Measurements from ENCODE around the gene ZNRF3.
A peak's percentile ranks its signal among the peaks of the same experiment; 100 is the strongest.

The ZNRF3 gene

DNA sequence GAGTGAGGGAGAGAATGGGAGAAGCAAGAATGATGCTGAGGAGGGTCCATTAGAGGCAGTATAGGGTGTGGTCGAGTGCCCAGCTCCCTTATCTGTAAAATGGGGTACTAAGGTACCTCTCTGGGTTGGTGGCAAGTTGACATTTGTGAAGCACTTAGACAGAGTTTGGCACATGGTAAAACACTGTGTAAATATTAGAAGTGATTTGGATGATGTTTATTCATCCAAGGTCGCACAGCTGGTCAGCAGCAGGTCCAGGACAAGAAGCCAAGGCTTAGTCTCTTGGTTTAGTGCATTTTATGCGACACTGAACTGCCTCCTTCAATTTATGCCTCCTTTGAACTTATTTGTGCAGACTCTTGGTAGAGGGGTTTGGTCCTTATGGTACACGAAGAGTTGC is 208.9 kb downstream of the ZNRF3 start:
- no peak for DNase-seq (ENCODE audit: low spot score)

DNA sequence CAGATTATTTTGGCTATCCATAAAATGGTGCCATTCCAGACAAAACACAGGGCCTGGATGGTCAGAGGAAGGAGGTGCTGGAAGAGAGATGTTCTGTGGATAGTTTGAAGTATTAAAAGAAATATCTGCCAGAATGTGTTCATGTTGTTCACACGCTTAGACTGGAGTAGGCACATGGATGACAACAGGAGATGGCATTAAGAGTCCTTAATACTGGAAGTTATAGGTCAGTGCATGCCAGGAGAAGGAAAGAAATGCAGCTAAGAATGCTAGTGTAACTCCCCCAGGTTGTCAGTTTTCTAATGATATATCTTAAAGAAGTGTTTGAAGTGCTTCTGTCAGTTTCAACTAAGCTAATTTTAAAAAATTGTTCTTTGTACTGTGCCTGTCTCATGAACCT is 209.7 kb downstream of the ZNRF3 start:
- DNase-seq (ENCODE audit: low spot score) = no peak

DNA sequence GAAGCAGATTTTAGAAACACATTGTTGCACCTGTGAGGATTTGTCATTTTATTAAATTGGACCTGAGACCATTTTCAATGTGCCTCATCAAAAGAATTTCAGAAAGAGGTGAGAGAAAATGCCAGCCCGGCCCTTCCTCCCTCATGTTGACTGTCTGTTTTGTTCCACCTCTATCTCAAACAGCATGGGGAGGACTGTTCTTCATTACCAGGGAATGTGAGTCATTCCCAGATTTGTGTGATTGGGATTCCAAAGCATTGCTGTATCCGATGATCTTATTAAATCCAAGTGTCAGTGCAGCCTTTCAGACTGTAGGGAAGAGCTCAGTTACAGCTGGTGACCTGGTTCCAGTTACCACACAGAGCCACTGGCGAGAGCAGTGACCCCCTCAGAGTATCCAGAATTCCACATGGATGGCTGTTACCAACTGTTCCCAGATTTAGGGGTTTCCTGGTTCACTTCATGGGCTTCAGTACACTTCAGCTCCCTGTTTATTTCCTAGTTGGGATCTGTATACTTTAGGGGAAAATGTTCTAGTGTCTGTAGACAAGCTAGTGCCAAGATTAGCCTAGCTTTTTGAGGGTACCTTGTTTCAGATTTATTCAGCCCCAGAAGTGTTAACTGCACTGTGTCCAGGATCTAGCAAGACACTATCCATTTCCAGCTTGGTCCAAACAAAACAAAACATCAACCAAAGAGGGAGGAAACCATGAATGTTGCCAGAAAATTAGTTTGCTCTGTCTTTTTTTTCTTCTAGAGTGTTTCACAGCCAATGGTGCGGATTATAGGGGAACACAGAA is 210.3 kb downstream of the ZNRF3 start:
- DNase-seq (ENCODE audit: low spot score) = peak; percentile 87

DNA sequence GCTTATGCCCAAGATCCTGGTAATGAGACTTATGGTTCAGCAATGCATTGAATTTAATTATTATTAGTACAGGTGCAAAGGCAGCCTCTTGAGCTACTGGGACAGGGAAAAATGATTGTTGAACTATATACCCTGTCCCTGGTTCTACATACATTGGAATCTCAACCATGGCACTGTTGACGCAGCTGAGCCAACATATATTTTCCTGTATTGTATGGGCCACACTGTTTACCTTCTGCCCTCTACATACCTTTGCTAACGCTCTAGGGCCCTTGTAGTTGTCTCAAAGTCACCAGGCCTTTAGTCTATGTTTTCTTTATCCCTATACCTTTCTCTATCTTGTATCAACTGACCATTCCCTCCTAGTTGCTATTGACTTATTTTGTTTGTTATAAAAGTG is 212.1 kb downstream of the ZNRF3 start:
- no peak for DNase-seq (ENCODE audit: low spot score)

DNA sequence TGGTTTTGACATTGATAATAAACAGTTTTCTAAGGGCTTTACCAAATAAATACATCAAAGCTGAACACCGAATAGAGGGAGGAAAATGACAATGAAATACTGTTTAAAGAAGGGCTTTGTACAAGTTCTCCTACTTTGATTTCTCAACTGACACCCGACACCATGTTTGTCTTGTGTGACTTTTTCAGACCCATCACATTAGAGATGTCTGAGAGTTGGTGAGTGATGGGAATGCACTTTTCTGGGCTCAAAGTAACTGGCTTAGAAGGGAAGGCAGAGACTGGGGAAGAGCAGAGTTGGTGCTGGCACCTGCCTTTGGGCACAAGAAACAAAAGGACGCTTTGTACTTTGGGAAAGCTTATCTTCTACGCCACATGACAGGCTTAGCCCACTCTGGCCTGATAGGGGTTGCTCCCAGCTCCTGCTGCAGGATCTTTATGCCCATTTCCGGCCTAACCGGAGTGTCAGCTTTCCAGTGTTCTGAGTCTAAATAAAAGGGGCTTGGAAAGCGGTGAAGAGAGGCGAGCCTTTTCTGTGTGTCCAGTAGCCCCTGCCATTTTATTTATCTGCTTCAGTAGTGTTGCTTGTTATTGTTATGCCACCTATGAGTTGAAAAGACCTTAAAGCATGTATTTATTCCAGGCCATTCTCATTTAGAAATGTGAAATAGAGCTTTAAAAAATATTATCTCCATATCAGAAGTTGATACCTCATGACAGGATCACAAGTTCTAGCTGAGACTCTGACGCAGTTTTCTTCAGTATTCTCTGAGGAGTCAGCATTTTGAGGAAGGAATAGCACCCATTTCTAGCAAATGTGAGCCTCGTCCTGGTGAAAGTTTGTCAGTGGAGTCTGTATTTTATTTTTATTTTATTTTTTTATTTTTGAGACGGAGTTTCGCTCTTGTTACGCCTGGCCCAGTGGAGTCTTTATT is 213.6 kb downstream of the ZNRF3 start:
- DNase-seq (ENCODE audit: low spot score) = no peak

DNA sequence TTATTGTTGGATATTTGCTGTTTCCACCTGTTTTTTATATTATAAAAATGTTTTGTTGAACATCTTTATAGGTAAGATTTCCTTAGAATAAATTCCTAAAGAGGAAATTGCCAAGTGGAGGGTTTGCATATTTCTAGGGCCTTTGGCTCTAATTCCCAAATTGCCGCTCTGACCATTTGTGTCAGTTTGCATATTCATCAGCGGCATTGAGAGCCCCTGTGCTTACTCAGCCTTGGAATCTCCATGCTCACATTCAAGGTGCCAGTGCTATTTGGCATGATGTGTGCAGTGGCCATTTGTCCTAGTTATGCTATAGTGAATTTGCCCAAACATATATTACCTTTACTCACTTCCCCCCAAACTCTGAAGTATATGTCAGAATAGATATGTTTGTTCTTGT is 214.9 kb downstream of the ZNRF3 start:
- DNase-seq (ENCODE audit: low spot score) = no peak

DNA sequence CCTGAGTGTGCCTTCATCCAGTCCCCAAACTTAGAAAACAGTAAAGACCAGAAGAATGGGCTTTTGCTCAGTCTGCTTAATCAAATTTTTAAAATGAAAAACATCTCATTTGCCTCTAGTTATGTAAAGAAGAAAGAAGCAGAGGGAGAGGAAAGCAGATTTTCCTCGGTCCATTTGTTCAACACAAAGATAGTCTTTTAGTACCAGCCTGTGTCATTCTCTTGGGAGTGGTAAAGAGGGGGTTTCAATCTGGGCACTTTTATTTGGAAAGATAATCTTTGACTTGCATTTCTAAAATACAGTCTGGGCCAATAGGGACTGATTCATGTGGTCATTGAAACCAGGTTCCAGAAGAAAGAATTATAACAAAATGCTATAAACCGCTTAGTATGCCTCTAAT is 218.9 kb downstream of the ZNRF3 start:
- no peak for DNase-seq (ENCODE audit: low spot score)

DNA sequence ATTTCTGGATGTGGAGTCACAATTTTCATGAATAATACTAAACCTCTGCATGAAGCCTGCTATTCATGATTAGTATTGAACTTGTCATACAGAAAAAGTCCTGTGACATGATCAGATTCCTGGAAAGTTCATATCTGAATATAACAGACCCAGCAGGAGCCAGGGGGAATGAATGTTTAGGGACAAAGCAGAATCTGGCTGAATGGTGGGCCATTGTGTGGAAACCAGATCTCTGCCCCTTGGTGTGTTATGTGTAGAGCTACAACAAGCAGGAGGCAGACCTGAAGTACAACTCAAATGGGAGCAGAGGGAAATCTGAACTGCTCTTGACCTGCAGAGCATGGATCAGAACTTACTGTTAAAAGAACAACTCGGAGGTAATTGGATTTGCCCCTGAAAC is 219.7 kb downstream of the ZNRF3 start:
- DNase-seq (ENCODE audit: low spot score) = no peak

DNA sequence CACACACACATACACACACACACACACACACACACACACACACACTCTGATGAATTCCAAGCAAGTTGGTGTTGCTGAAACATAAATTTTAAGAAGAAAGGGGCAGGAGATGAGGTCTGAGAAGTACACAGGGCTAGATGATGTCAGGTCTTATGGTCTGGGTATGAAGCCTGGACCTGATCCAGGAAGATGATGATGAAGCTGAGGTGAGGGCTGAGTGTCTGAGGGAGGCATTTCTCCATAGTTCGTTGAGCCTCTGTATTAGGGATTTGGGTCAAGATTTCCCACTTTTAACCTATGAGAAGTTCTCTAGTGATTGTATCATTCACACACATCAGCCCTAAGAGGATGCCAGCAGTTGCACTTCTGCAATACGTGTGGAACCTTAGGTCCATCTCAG is 222.1 kb downstream of the ZNRF3 start:
- no peak for DNase-seq (ENCODE audit: low spot score)

DNA sequence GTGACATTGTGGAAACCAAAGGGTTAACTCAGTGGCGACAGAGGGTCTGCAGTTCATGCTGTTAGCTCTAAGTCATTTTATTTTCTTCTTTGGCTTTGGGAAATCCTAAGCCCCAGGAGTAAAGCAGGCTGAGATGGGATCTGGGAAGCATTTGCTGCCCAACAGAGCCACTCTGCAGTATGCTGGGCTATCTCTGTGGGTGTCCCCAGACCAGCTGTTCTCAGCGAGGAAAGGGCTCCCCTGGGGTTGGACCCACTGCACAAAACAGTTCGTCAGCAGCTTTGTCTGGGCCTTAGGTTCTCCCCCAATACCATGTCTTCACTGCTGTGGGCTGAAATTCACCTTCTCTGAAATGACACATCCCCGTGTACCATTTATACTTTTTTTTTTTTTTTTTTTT is 223.5 kb downstream of the ZNRF3 start:
- no peak for DNase-seq (ENCODE audit: low spot score)

All from AG20443 (cell line).